Stimulated activated CD8-positive, alpha-beta memory T cell treated with anti-CD3 and anti-CD28 coated beads, Interleukin-7, amount 100 ng/mL, for 48 hours (primary cell): ENCODE measurements around the gene SLC2A4RG.

ENCODE experiments used
- DNase-seq, 2 donors: peaks; one replicate each; pipeline ENCODE4 v3.0.0-alpha.2; 2020; ENCODE audit warnings: low read depth in 1 of 2; ENCODE audit errors: extremely low read depth in 1 of 2

The SLC2A4RG gene

DNA sequence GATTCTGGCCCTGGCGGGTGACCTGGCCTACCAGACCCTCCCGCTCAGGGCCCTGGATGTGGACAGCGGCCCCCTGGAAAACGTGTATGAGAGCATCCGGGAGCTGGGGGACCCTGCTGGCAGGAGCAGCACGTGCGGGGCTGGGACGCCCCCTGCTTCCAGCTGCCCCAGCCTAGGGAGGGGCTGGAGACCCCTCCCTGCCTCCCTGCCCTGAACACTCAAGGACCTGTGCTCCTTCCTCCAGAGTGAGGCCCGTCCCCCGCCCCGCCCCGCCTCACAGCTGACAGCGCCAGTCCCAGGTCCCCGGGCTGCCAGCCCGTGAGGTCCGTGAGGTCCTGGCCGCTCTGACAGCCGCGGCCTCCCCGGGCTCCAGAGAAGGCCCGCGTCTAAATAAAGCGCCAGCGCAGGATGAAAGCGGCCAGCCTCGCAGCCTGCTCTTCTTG is 868 bp upstream of the SLC2A4RG start:
- DNase-seq: no peak

DNA sequence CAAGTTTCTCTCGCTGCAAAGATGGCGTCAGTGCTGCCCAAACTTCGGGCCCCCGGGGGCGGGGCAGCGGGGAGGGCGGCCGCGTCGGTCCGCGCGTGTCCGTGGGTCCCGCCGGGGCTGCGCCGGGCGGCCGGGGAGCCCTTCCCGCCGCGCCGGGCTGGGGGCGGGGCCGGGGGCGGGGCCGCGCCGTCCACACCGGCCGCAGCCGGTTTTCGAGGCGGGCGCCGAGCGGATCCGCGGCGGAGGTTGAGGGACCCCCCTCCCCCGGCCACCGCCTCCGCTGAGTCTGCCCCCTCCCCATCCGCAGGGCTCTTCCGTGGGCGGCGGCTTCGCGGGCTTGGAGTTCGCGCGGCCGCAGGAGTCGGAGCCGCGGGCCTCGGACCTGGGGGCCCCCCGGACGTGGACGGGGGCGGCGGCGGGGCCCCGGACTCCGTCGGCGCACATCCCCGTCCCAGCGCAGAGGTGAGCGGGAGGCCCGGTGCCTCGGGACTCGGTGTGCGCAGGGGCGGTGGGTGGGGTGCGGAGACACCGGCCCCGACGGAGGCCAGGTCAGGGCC is 572 bp downstream of the SLC2A4RG start:
- no peak for DNase-seq

DNA sequence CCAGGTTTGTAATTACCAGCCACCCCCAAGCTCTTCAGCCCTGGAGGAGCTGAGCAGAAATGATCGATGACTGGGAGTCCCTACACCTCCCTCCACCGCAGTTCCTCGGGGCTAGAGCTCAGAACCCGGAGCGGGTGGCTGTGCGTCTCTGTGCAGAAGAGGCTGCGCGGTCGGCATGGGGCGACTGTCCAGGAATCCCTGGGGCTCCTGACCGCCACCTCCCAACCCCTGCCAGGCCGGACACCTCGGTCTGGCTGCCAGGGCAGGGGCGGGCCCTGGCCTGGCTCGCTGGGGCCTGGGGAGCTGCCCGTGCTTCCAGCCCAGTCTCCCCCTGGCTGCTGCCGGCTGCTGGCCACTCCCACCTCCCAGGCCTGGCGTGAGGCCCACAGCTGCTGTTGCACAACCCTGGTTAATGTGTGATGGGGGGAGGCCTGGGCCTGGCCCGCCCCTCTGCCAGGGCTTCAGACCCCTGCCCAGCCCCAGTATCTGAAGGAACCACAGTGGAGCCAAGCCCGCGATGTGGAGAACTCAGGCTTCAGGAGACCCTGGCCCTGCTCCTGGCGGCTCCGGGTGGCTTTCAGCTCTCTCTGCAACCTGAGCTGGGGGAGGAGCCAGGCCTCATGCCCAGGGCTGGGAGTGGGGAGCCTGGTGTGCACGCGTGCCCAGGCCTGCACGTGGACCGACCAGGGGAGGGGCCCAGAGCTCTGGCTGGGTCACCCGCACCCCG is 1.2 kb downstream of the SLC2A4RG start:
- no peak for DNase-seq

- DNase-seq: no peak
Observed at GRCh38 chr20:63741354-63741675, 1.7 kb downstream of the SLC2A4RG start.

- no peak for DNase-seq
Observed at GRCh38 chr20:63741676-63742380, 2.3 kb downstream of the SLC2A4RG start.

GRCh38 chr20:63742381-63743024 is 2.9 kb downstream of the SLC2A4RG start:
- no peak for DNase-seq

DNA sequence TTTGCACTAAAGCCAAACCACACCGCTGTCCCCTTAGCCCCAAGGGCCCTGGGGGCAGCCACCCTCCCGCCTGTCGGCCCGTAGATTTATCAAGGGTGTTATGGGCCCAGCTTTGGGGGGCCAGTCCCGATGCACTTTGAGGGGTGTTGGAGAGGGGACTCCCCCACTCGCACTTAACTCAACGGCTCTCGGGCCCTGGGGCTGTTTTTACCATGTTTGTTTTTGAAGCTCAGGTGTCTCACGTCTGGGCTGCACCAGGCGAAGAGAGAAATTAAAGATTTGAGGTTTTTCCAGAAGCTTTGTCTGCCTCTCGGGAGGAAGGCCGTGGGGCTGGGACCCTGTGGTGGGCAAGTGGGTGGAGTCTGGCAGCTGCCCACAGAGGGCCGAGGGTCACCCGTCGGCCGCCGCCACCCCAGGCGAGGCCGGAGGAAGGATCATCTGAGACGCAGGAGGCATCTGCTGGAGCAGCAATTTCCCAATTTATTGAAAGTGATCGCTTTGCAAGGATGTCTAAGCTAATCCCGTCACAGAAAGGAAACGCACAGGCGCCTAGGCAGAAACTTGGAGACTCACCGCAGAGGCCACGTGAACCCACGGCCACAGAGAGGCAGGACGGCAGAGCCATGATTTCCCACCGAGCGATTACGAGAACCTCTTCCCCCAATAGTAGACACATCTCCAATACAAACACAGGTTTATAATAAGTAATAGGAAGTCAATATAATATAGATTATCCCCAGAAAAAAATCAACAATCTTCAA is 3.8 kb downstream of the SLC2A4RG start:
- no peak for DNase-seq

GRCh38 chr20:63744158-63744557 is 4.6 kb downstream of the SLC2A4RG start:
- DNase-seq: no peak

DNA sequence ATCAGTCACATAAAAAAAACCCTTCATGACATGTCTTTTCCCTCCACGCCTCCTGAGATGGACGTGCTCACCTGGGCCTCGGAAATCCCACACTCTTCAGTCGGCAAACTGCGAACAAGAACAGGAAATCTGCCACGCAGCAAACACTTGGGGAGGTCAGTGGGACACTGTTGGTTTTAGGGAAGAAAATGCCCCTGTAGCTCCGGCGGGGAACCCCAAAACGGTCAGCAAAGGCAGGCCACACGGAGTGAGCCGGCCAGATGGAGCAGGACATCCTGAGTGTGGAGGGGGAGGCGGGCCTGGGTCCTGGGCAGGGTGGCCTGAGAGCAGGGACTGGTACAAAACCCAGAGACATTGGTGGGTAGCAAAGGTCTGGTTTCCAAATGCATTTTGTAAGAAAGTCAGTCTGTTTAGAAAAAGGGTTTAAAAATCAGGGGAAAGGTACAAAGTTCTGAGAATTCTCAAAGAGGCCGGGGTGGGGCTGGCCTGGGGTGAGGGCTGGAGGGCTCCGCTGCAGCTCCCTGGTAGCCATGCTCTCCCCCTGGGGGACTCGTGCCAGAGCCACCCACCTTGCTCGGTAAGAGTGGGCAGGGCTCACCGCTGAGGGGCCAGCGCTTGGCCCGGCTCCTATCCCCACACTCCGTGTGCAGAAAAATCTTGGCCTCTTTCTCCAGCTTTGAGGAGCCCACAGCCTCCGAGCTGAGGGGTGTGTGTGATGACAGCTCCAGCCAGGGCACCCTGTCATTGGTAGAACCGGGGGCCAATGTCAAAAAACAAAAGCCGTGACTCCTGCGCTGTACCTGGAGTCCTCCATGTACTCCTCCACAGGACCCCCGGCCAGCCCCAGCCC is 5.2 kb downstream of the SLC2A4RG start:
- DNase-seq: no peak

- DNase-seq: no peak
Observed at GRCh38 chr20:63745424-63745805, 5.8 kb downstream of the SLC2A4RG start.

GRCh38 chr20:63745961-63746731 is 6.6 kb downstream of the SLC2A4RG start:
- DNase-seq: no peak

GRCh38 chr20:63746751-63747315 is 7.3 kb downstream of the SLC2A4RG start:
- DNase-seq: no peak

DNA sequence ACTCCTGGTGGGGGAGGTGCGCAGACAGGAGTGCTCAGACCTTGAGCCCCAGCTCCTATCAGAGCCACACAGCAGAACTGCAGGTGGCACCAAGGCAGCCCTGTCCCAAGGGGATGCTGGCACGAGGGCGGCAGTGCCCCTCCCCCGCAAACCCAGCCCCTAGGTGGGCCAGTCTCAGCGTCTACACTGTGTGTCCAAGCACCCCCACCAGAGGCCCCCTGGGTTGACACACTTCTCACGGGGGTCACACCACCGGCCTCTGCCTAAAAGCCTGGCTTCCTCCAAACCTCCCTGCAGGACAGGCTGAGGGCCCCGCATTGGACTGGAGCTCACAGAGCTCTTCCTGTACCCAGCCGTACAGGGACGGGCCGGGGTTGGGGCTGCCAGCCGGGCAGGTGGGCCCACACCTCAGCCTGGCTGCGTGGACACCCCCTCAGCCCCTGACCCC is 8.1 kb downstream of the SLC2A4RG start:
- DNase-seq: no peak

- no peak for DNase-seq
Observed at GRCh38 chr20:63748070-63748933, 8.7 kb downstream of the SLC2A4RG start.

- DNase-seq: no peak
Observed at GRCh38 chr20:63748934-63749270, 9.3 kb downstream of the SLC2A4RG start.

GRCh38 chr20:63749597-63750508 is 10.3 kb downstream of the SLC2A4RG start:
- no peak for DNase-seq

GRCh38 chr20:63750807-63751470 is 11.4 kb downstream of the SLC2A4RG start:
- DNase-seq: no peak
